GM12873 (cell line): Measurements from ENCODE around the gene NCDN.

ENCODE experiments used
- TF ChIP-seq, protein P1 (sequence below): IDR thresholded peaks from 2 replicates; pipeline ENCODE4 v1.5.1; 2012; ENCODE audit warnings: low read depth, mild to moderate bottlenecking, moderate library complexity, low read length, control low read depth; ENCODE audit not compliant: insufficient read depth; ENCODE audit errors: missing control alignments

The NCDN gene, protein sequence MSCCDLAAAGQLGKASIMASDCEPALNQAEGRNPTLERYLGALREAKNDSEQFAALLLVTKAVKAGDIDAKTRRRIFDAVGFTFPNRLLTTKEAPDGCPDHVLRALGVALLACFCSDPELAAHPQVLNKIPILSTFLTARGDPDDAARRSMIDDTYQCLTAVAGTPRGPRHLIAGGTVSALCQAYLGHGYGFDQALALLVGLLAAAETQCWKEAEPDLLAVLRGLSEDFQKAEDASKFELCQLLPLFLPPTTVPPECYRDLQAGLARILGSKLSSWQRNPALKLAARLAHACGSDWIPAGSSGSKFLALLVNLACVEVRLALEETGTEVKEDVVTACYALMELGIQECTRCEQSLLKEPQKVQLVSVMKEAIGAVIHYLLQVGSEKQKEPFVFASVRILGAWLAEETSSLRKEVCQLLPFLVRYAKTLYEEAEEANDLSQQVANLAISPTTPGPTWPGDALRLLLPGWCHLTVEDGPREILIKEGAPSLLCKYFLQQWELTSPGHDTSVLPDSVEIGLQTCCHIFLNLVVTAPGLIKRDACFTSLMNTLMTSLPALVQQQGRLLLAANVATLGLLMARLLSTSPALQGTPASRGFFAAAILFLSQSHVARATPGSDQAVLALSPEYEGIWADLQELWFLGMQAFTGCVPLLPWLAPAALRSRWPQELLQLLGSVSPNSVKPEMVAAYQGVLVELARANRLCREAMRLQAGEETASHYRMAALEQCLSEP

DNA sequence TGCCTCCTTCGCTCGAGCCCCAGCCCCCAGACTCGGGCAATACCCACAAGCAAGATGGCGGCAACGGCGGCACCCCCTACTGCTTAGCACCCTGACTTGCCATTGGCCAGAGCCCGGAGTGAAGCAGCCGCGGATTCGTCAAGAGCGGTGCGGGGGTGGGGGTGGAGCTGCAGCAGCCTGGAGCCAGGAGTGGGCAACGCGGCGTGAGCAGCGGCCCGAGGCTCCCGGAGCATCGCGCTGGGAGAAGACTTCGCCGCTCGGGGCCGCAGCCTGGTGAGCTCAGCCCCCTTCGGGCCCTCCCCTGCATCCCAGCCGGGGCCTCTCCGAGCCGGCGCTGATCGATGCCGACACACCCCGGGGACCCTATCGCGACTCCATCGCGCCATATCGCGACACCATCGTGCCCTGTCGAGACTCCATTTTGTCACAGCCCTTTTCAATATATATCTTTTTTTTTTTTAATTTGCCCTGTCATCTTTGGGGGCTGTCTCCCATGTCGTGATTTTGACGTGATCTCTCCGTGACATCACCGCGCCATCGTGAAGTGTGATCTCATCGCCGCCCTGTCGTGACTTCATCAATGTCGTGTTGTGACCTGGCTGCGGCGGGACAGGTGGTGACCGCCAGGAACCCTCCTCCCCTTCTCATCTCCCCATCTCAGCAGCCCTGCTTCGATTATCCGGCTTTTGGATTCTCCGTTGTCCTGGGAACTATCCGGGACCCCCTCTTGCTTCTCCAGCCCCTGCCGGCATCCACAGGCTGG lies at the start of gene NCDN:
TSS of gene NCDN (plus strand) at position 189 of the 763 bp plus-strand sequence. CDS start at position 581, 392 bp downstream.
- TF ChIP-seq, protein P1, sequence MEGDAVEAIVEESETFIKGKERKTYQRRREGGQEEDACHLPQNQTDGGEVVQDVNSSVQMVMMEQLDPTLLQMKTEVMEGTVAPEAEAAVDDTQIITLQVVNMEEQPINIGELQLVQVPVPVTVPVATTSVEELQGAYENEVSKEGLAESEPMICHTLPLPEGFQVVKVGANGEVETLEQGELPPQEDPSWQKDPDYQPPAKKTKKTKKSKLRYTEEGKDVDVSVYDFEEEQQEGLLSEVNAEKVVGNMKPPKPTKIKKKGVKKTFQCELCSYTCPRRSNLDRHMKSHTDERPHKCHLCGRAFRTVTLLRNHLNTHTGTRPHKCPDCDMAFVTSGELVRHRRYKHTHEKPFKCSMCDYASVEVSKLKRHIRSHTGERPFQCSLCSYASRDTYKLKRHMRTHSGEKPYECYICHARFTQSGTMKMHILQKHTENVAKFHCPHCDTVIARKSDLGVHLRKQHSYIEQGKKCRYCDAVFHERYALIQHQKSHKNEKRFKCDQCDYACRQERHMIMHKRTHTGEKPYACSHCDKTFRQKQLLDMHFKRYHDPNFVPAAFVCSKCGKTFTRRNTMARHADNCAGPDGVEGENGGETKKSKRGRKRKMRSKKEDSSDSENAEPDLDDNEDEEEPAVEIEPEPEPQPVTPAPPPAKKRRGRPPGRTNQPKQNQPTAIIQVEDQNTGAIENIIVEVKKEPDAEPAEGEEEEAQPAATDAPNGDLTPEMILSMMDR: no peak

GRCh38 chr1:35507947-35508346 lies 49.7 kb upstream of the NCDN start:
- TF ChIP-seq, protein P1: no peak

DNA sequence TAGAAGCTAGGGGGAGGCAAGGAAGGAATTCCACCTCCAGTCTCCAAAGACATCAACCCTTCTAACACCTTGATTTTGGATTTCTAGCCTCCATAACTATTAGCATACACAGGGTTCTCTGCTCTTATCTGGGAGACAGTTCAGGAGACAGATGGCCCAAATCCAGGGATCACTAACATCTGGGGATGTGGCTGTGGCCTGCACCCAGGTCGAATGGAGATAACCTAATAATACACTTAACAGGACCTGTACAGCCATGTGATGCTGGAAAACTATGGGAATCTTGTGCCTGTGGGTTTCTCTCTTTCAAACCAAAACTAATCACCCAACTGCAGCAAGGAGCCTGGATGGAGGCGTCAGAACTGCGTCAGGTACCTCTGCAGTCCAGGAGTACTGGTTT lies 48.0 kb upstream of the NCDN start:
- TF ChIP-seq, protein P1: no peak

- TF ChIP-seq, protein P1: no peak
Observed at GRCh38 chr1:35511305-35511704, 46.3 kb upstream of the NCDN start.

GRCh38 chr1:35518183-35518582 lies 39.4 kb upstream of the NCDN start:
- TF ChIP-seq, protein P1: no peak

DNA sequence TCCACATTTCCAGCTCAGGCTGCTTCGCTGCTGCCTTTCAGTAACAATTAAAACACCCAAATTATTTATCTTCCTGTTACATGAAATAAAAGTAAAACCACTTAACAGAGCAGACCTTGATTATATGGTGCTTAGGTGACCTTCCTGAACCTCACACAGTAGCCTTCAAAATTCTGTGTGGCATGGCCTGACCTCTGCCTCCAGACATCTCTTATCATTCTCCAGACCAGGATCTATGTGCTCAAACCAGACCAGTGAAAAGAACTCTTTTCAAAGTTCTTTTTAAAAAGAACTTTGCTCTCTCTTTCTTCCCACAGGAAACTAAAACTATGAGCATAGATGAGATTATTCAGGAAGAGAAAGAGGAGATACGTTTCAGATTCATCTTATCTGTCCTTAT lies 38.2 kb upstream of the NCDN start:
- TF ChIP-seq, protein P1: no peak

DNA sequence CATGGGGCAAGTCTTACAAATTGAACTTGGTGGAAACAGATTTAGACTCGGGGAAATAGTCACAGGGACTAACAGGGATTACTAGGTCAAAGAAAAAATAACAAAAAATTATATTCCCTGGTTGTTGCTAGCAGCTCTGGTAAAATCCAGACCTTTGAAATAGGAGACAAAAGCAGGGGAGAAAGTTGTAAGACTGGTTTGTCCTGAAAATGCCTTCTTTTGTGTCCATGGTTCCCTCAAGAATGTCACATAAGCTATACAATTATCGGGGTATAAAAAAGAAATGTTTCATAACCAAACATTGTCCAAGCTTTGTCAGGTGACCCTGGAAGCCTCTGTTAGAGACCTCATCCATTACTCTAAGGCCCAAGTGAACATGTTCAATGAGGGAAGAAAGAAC lies 33.5 kb upstream of the NCDN start:
- TF ChIP-seq, protein P1: no peak
